HepG2 (cell line): ENCODE measurements around the gene SMPD3. TPM values are rescaled to one million over a fixed set of nuclear protein-coding genes. Genes with fewer than 3 reads are reported as not detected.

Experiments used
- ATF1 ChIP-seq: IDR thresholded peaks from 2 replicates; pipeline ENCODE4 v1.6.1; 2016; ENCODE audit warnings: mild to moderate bottlenecking, control low read depth
- BRD4 ChIP-seq: sonication (generic); formaldehyde crosslinking; IDR thresholded peaks from 2 replicates; pipeline ENCODE4 v1.4.0; 2020; ENCODE audit warnings: missing genetic modification reagents
- CBX2 ChIP-seq, 2 experiments: fragments of 200-600 bp in 1 of 2; sonication (generic); formaldehyde crosslinking in 1 of 2; IDR thresholded peaks; 2 replicates each; pipeline versions ENCODE4 v1.7.0 to v1.8.1; 2018 to 2022; ENCODE audit warnings: low read depth in 2 of 2, low read length in 1 of 2, mild to moderate bottlenecking in 1 of 2, missing genetic modification reagents in 1 of 2
- DNMT3B ChIP-seq: conservative IDR thresholded peaks from 2 replicates; pipeline ENCODE4 v1.6.1; 2016; ENCODE audit warnings: missing biosample characterization, control low read depth
- FOXA3 ChIP-seq: IDR thresholded peaks from 2 replicates; pipeline ENCODE4 v1.6.1; 2016; ENCODE audit warnings: missing genetic modification reagents, missing compliant biosample characterization
- GTF3A ChIP-seq: sonication (generic); formaldehyde crosslinking; conservative IDR thresholded peaks from 2 replicates; pipeline ENCODE4 v1.4.0; 2020; ENCODE audit warnings: mild to moderate bottlenecking, missing genetic modification reagents
- HNRNPLL ChIP-seq: fragments of 200-400 bp; formaldehyde crosslinking; IDR thresholded peaks from 2 replicates; pipeline ENCODE4 v1.6.1; 2017; ENCODE audit warnings: mild to moderate bottlenecking, low read depth, low read length; ENCODE audit not compliant: poor library complexity, severe bottlenecking
- JUN ChIP-seq: sonication (generic); formaldehyde crosslinking; IDR thresholded peaks from 2 replicates; pipeline ENCODE4 v1.4.0; 2020; ENCODE audit warnings: mild to moderate bottlenecking, missing genetic modification reagents
- RXRB ChIP-seq: IDR thresholded peaks from 2 replicates; pipeline ENCODE4 v1.6.1; 2016; ENCODE audit warnings: borderline replicate concordance, missing genetic modification reagents, missing compliant biosample characterization
- SMARCE1 ChIP-seq: fragments of 450-650 bp; IDR thresholded peaks from 2 replicates; pipeline ENCODE4 v1.6.1; 2017; ENCODE audit warnings: borderline replicate concordance
- ZFY ChIP-seq: sonication (generic); formaldehyde crosslinking; IDR thresholded peaks from 2 replicates; pipeline ENCODE4 v1.4.0; 2020; ENCODE audit warnings: missing genetic modification reagents
- ZNF205 ChIP-seq: IDR thresholded peaks from 2 replicates; pipeline ENCODE4 v1.6.1; 2018; ENCODE audit warnings: missing biosample characterization, missing genetic modification reagents
- ZNF674 ChIP-seq: sonication (generic); formaldehyde crosslinking; IDR thresholded peaks from 2 replicates; pipeline ENCODE4 v1.5.0; 2020; ENCODE audit warnings: low read depth, mild to moderate bottlenecking, missing genetic modification reagents
- polyA plus RNA-seq, 8 experiments: library from polyadenylated mRNA; depleted of rRNA in 3 of 8; stranded (reverse) in 7 of 8; unstranded in 1 of 8; fragments of >200 nt; fragmentation: Illumina TruSeq in 4 of 8; extraction: Trizol in 4 of 8; gene quantifications; 2 replicates each; pipeline versions ENCODE4 v1.2.1 to v1.2.3, GENCODE V29; 2011 to 2016; ENCODE audit warnings: low read depth in 4 of 8, missing spikeins in 1 of 8, mixed read lengths in 1 of 8; ENCODE audit not compliant: insufficient read depth in 1 of 8
- total RNA-seq, 5 experiments: library from RNA; depleted of rRNA; stranded (reverse); fragments of >200 nt; fragmentation: Illumina TruSeq; extraction: Trizol; gene quantifications; 2 replicates each; pipeline ENCODE4 v1.2.3, GENCODE V29; 2016; ENCODE audit warnings: low read depth in 1 of 5
- TF ChIP-seq, protein P1 (sequence below): sonication (generic); formaldehyde crosslinking; IDR thresholded peaks from 2 replicates; pipeline ENCODE4 v1.5.0; 2020; ENCODE audit warnings: mild to moderate bottlenecking, missing genetic modification reagents
- TF ChIP-seq, protein P2 (sequence below): sonication (generic); formaldehyde crosslinking; IDR thresholded peaks from 2 replicates; pipeline ENCODE4 v1.5.1; 2020; ENCODE audit warnings: missing genetic modification reagents, mild to moderate bottlenecking, borderline replicate concordance
- TF ChIP-seq, protein P3 (sequence below): sonication (generic); formaldehyde crosslinking; IDR thresholded peaks from 2 replicates; pipeline ENCODE4 v1.5.0; 2020; ENCODE audit warnings: missing genetic modification reagents
- TF ChIP-seq, protein P4 (sequence below): sonication (generic); formaldehyde crosslinking; IDR thresholded peaks from 2 replicates; pipeline ENCODE4 v1.5.0; 2020; ENCODE audit warnings: missing genetic modification reagents
- TF ChIP-seq, protein P5 (sequence below): IDR thresholded peaks from 2 replicates; pipeline ENCODE4 v1.6.1; 2016; ENCODE audit warnings: missing genetic modification reagents, missing compliant biosample characterization

The SMPD3 gene
- total and polyA plus RNA-seq, 2 of the 13 experiments (the other 11 are each of a cell fraction or from before 2014, with no cell fraction given): 0.07 to 0.32 TPM

DNA sequence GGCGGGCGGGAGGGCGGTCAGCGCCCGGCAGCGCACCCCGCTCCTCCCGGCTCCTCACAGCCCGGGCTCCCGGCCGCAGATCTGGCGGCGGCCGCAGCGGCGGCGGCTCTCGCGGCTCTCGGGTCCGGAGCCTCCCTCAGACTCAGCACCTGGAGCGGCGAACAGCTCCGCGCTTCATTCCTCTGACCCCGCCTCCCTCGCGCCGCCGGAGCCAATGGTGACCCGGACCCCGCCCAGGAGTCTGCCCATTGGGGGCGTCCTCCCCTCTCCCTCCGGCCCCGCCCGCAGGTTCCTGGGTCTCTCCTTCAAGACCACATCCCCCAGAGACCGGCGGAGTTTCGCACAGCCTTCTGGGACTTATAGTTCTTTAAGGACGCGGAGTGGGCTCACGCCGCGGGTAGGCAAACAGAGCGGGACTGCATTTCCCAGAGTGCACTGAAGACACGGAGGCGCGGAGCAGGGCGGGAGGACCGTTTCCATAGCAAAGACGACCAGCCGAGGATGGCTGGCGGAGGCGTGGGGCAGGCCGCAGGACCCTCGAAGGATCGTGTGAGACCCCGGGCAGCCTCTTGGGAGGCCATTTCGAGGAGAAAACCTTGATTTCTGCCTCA is at the start of gene SMPD3 (continued):
- TF ChIP-seq, protein P1, sequence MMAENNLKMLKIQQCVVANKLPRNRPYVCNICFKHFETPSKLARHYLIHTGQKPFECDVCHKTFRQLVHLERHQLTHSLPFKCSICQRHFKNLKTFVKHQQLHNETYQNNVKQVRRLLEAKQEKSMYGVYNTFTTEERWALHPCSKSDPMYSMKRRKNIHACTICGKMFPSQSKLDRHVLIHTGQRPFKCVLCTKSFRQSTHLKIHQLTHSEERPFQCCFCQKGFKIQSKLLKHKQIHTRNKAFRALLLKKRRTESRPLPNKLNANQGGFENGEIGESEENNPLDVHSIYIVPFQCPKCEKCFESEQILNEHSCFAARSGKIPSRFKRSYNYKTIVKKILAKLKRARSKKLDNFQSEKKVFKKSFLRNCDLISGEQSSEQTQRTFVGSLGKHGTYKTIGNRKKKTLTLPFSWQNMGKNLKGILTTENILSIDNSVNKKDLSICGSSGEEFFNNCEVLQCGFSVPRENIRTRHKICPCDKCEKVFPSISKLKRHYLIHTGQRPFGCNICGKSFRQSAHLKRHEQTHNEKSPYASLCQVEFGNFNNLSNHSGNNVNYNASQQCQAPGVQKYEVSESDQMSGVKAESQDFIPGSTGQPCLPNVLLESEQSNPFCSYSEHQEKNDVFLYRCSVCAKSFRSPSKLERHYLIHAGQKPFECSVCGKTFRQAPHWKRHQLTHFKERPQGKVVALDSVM: peak; percentile 76; the same call in 1 of the 2 replicates
- no peak for TF ChIP-seq ZNF674
- TF ChIP-seq HNRNPLL: peak; percentile 84
- no peak for TF ChIP-seq CBX2 (IDR thresholded peaks at IDR 0.05; ENCODE audit: low read depth, low read length)
- no peak for TF ChIP-seq CBX2 (CRISPR knock-in tag; IDR thresholded peaks at IDR 0.05; ENCODE audit: low read depth)
- peak; percentile 91 for TF ChIP-seq ZFY (CRISPR knock-in tag)
- no peak for TF ChIP-seq SMARCE1
- TF ChIP-seq FOXA3 (CRISPR knock-in tag): peak; percentile 65
- TF ChIP-seq, protein P2, sequence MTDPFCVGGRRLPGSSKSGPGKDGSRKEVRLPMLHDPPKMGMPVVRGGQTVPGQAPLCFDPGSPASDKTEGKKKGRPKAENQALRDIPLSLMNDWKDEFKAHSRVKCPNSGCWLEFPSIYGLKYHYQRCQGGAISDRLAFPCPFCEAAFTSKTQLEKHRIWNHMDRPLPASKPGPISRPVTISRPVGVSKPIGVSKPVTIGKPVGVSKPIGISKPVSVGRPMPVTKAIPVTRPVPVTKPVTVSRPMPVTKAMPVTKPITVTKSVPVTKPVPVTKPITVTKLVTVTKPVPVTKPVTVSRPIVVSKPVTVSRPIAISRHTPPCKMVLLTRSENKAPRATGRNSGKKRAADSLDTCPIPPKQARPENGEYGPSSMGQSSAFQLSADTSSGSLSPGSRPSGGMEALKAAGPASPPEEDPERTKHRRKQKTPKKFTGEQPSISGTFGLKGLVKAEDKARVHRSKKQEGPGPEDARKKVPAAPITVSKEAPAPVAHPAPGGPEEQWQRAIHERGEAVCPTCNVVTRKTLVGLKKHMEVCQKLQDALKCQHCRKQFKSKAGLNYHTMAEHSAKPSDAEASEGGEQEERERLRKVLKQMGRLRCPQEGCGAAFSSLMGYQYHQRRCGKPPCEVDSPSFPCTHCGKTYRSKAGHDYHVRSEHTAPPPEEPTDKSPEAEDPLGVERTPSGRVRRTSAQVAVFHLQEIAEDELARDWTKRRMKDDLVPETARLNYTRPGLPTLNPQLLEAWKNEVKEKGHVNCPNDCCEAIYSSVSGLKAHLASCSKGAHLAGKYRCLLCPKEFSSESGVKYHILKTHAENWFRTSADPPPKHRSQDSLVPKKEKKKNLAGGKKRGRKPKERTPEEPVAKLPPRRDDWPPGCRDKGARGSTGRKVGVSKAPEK (CRISPR knock-in tag): no peak
- peak; percentile 74; the same call in 1 of the 2 replicates for TF ChIP-seq ZNF205 (CRISPR knock-in tag)
- TF ChIP-seq, protein P3, sequence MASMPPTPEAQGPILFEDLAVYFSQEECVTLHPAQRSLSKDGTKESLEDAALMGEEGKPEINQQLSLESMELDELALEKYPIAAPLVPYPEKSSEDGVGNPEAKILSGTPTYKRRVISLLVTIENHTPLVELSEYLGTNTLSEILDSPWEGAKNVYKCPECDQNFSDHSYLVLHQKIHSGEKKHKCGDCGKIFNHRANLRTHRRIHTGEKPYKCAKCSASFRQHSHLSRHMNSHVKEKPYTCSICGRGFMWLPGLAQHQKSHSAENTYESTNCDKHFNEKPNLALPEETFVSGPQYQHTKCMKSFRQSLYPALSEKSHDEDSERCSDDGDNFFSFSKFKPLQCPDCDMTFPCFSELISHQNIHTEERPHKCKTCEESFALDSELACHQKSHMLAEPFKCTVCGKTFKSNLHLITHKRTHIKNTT (CRISPR knock-in tag): peak; percentile 99; the same call in 1 of the 2 replicates
- TF ChIP-seq, protein P4, sequence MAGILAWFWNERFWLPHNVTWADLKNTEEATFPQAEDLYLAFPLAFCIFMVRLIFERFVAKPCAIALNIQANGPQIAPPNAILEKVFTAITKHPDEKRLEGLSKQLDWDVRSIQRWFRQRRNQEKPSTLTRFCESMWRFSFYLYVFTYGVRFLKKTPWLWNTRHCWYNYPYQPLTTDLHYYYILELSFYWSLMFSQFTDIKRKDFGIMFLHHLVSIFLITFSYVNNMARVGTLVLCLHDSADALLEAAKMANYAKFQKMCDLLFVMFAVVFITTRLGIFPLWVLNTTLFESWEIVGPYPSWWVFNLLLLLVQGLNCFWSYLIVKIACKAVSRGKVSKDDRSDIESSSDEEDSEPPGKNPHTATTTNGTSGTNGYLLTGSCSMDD (CRISPR knock-in tag): peak; percentile 68; the same call in 1 of the 2 replicates
- TF ChIP-seq ATF1 (CRISPR knock-in tag): peak; percentile 84
- TF ChIP-seq JUN (CRISPR knock-in tag): no peak
- TF ChIP-seq BRD4 (CRISPR knock-in tag): 0 out of 2 replicates have a peak, but pooled peaks have one; percentile 11
- TF ChIP-seq RXRB (CRISPR knock-in tag): peak; percentile 44; the same call in 1 of the 2 replicates
- TF ChIP-seq, protein P5, sequence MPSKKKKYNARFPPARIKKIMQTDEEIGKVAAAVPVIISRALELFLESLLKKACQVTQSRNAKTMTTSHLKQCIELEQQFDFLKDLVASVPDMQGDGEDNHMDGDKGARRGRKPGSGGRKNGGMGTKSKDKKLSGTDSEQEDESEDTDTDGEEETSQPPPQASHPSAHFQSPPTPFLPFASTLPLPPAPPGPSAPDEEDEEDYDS (CRISPR knock-in tag): peak; percentile 57
- TF ChIP-seq GTF3A (CRISPR knock-in tag): peak; percentile 86; the same call in 1 of the 2 replicates
- no peak for TF ChIP-seq DNMT3B
